Panc1 (cell line): ENCODE results near the gene KERA. TPM values are rescaled to one million over a fixed set of nuclear protein-coding genes. Genes with fewer than 3 reads are reported as not detected.

Source experiments
- ATAC-seq: fragments of 200-7000 bp; cut with Tn5 transposase; 2 replicates; pipeline ENCODE4 v1.9.1; 2020; ENCODE audit warnings: mild to moderate bottlenecking, moderate library complexity
- BruUV-seq: library from RNA; stranded (reverse); fragments of 400-500 nt; replicated peaks from 2 replicates; lab custom pipeline; 2021; lab: Mats Ljungman, UMichigan
- CTCF ChIA-PET: fragments of 300-600 bp; sonication (Branson Sonifier 250); formaldehyde crosslinking; loops from one replicate; lab custom pipeline; 2022; ENCODE audit warnings: antibody characterized with exemption; lab: Charles Lee
- POLR2A ChIA-PET: fragments of 300-600 bp; sonication (Branson Sonifier 250); formaldehyde crosslinking; loops from one replicate; lab custom pipeline; 2022; ENCODE audit warnings: antibody characterized with exemption; lab: Charles Lee
- DNase-seq: peaks from one replicate; pipeline ENCODE4 v3.0.0-alpha.2; 2010; ENCODE audit warnings: low read depth, low spot score
- H3K27ac ChIP-seq: 2 replicates; pipeline ENCODE4 v1.5.1; 2011; ENCODE audit warnings: mild to moderate bottlenecking, low read length, inconsistent platforms
- H3K27me3 ChIP-seq: fragments of 200-500 bp; sonication (Bioruptor generic); 2 replicates; pipeline ENCODE4 v1.6.0; 2014; ENCODE audit warnings: low read length, inconsistent platforms; ENCODE audit not compliant: control insufficient read depth, insufficient read depth
- H3K36me3 ChIP-seq: fragments of 200-500 bp; sonication (Bioruptor generic); 2 replicates; pipeline ENCODE4 v1.5.1; 2014; ENCODE audit warnings: inconsistent platforms, mild to moderate bottlenecking, low read length, moderate library complexity; ENCODE audit not compliant: control insufficient read depth, insufficient read depth
- H3K4me1 ChIP-seq: 2 replicates; pipeline ENCODE4 v1.5.1; 2011; ENCODE audit warnings: inconsistent platforms, mild to moderate bottlenecking, low read length, moderate library complexity; ENCODE audit not compliant: control insufficient read depth, insufficient read depth
- H3K4me3 ChIP-seq, 2 experiments: 2 replicates each; pipeline ENCODE4 v1.5.1; 2011 to 2012; ENCODE audit warnings: low read depth in 2 of 2, low read length in 2 of 2, mild to moderate bottlenecking in 2 of 2, inconsistent platforms in 1 of 2, moderate library complexity in 1 of 2
- H3K9me3 ChIP-seq: fragments of 200-500 bp; sonication (Bioruptor generic); 2 replicates; pipeline ENCODE4 v1.5.1; 2014; ENCODE audit warnings: low read depth, mild to moderate bottlenecking, inconsistent platforms, low read length, moderate library complexity; ENCODE audit not compliant: control insufficient read depth, insufficient read depth
- POLR2AphosphoS5 ChIP-seq: IDR thresholded peaks from 2 replicates; pipeline ENCODE4 v1.6.1; 2012; ENCODE audit warnings: mild to moderate bottlenecking, low read depth, low read length, moderate library complexity
- SIN3A ChIP-seq: IDR thresholded peaks from 2 replicates; pipeline ENCODE4 v1.6.1; 2012; ENCODE audit warnings: low read depth, mild to moderate bottlenecking, low read length, moderate library complexity, borderline replicate concordance; ENCODE audit not compliant: insufficient read depth
- TCF7L2 ChIP-seq: IDR thresholded peaks from 2 replicates; pipeline ENCODE4 v1.6.1; 2011; ENCODE audit warnings: mild to moderate bottlenecking, low read depth, low read length, inconsistent platforms
- in situ Hi-C: cut with HindIII; loops from 2 replicates; pipeline ENCODE4 v1.10.0; 2016; ENCODE audit warnings: low sequenced_read_pairs, low pct_unique_long_range_greater_than_20kb
- intact Hi-C: fragments of 100-400 bp; cut with micrococcal nuclease; formaldehyde crosslinking; loops from one replicate; pipeline ENCODE4 v1.10.0; 2022; ENCODE audit not compliant: unreplicated experiment
- total RNA-seq: library from RNA; stranded (reverse); gene quantifications from one replicate; pipeline ENCODE4 v1.2.1, GENCODE V29; 2021; ENCODE audit not compliant: unreplicated experiment
- TF ChIP-seq, protein P1 (sequence below): fragments of 450-650 bp; IDR thresholded peaks from 2 replicates; pipeline ENCODE4 v1.5.1; 2017; ENCODE audit warnings: mild to moderate bottlenecking
- TF ChIP-seq, protein P2 (sequence below), 2 experiments: IDR thresholded peaks; 2 replicates each; pipeline ENCODE4 v1.6.1; 2011 to 2012; ENCODE audit warnings: low read depth in 2 of 2, control low read depth in 1 of 2, low read length in 1 of 2, mild to moderate bottlenecking in 1 of 2, moderate library complexity in 1 of 2; ENCODE audit not compliant: insufficient read depth in 1 of 2

KERA gene
- total RNA-seq, 1 experiment from 2014 or later: not detected

- Histone ChIP-seq H3K27me3 (no peaks in the 10 kb centered on the region), H3K36me3 (no peaks in the 10 kb centered on the region; the same call in 1 of the 2 replicates), H3K4me1 (no peaks in the 10 kb centered on the region), H3K4me3 (no peak overlapping the region), H3K9me3 (no peaks in the 10 kb centered on the region), H3K27ac (no peak overlapping the region)
- ChIA-PET POLR2A (no interaction called here), CTCF (no interaction called here)
- no peak for DNase-seq
- intact Hi-C loops: no loop called here
- in situ Hi-C loops: no loop called here
- no peak for ATAC-seq
- TF ChIP-seq POLR2AphosphoS5 (no peak), TCF7L2 (no peak), SIN3A (no peak)
- TF ChIP-seq, protein P1, sequence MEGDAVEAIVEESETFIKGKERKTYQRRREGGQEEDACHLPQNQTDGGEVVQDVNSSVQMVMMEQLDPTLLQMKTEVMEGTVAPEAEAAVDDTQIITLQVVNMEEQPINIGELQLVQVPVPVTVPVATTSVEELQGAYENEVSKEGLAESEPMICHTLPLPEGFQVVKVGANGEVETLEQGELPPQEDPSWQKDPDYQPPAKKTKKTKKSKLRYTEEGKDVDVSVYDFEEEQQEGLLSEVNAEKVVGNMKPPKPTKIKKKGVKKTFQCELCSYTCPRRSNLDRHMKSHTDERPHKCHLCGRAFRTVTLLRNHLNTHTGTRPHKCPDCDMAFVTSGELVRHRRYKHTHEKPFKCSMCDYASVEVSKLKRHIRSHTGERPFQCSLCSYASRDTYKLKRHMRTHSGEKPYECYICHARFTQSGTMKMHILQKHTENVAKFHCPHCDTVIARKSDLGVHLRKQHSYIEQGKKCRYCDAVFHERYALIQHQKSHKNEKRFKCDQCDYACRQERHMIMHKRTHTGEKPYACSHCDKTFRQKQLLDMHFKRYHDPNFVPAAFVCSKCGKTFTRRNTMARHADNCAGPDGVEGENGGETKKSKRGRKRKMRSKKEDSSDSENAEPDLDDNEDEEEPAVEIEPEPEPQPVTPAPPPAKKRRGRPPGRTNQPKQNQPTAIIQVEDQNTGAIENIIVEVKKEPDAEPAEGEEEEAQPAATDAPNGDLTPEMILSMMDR: no peak
- TF ChIP-seq, protein P2, sequence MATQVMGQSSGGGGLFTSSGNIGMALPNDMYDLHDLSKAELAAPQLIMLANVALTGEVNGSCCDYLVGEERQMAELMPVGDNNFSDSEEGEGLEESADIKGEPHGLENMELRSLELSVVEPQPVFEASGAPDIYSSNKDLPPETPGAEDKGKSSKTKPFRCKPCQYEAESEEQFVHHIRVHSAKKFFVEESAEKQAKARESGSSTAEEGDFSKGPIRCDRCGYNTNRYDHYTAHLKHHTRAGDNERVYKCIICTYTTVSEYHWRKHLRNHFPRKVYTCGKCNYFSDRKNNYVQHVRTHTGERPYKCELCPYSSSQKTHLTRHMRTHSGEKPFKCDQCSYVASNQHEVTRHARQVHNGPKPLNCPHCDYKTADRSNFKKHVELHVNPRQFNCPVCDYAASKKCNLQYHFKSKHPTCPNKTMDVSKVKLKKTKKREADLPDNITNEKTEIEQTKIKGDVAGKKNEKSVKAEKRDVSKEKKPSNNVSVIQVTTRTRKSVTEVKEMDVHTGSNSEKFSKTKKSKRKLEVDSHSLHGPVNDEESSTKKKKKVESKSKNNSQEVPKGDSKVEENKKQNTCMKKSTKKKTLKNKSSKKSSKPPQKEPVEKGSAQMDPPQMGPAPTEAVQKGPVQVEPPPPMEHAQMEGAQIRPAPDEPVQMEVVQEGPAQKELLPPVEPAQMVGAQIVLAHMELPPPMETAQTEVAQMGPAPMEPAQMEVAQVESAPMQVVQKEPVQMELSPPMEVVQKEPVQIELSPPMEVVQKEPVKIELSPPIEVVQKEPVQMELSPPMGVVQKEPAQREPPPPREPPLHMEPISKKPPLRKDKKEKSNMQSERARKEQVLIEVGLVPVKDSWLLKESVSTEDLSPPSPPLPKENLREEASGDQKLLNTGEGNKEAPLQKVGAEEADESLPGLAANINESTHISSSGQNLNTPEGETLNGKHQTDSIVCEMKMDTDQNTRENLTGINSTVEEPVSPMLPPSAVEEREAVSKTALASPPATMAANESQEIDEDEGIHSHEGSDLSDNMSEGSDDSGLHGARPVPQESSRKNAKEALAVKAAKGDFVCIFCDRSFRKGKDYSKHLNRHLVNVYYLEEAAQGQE (IDR thresholded peaks at IDR 0.05; ENCODE audit: insufficient read depth in 1 of 2, low read depth in 2 of 2, low read length in 1 of 2): no peak
- BruUV-seq: no TSS peak
Observed at GRCh38 chr12:91003737-91004136, 54.1 kb downstream of the KERA start.

DNA sequence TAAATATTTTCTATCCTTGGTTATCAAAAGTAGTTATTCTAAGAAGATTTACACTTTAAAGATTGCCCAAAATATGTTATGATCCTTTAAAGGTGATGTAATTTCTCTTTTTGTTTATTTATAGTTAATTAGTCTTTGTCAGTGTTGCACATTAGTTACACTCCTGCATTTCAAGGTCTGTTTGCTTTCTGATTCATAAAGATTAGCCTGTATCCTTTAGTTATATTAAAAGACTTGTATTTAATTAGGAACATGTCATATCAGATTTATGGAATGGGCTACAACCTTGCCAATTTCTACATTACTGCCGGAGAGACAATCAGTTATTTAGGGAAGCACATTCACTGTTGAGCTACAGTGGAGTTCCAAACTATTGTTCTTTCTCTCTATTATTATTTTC is 56.5 kb downstream of the KERA start:
- CTCF ChIA-PET: no interaction called here
- BruUV-seq: no TSS peak
- ATAC-seq (no peak), DNase-seq (no peak)
- no peak overlapping the region for H3K4me3 ChIP-seq
- TF ChIP-seq, protein P1: no peak
- TF ChIP-seq TCF7L2 (no peak), POLR2AphosphoS5 (no peak), SIN3A (no peak)
- TF ChIP-seq, protein P2 (IDR thresholded peaks at IDR 0.05; ENCODE audit: insufficient read depth in 1 of 2, low read depth in 2 of 2, low read length in 1 of 2): no peak
- no peaks in the 10 kb centered on the region for H3K4me1 ChIP-seq
- no peaks in the 10 kb centered on the region for H3K27me3 ChIP-seq
- H3K36me3 ChIP-seq: no peaks in the 10 kb centered on the region; the same call in 1 of the 2 replicates
- in situ Hi-C loops (no loop called here), intact Hi-C loops (no loop called here)
- POLR2A ChIA-PET: no interaction called here
- H3K27ac ChIP-seq: no peak overlapping the region
- no peaks in the 10 kb centered on the region for H3K9me3 ChIP-seq

Other genes with a start within 250 kb of the KERA start
- not detected for gene CCER1, start 102.8 kb downstream of the KERA start, total RNA-seq
- not detected for gene EPYC, start 53.1 kb downstream of the KERA start, total RNA-seq
- 0.23 TPM for gene LUM, start 53.5 kb upstream of the KERA start, total RNA-seq
- 1.9 TPM for gene DCN, start 124.8 kb upstream of the KERA start, total RNA-seq